Fibroblast of gingiva (primary cell): ENCODE measurements around the gene NOS1AP.
A peak's percentile ranks its signal among the peaks of the same experiment; 100 is the strongest.

Experiments
- DNase-seq: peaks from one replicate; pipeline ENCODE4 v3.0.0-alpha.2; 2011; ENCODE audit warnings: low read depth

Gene NOS1AP

DNA sequence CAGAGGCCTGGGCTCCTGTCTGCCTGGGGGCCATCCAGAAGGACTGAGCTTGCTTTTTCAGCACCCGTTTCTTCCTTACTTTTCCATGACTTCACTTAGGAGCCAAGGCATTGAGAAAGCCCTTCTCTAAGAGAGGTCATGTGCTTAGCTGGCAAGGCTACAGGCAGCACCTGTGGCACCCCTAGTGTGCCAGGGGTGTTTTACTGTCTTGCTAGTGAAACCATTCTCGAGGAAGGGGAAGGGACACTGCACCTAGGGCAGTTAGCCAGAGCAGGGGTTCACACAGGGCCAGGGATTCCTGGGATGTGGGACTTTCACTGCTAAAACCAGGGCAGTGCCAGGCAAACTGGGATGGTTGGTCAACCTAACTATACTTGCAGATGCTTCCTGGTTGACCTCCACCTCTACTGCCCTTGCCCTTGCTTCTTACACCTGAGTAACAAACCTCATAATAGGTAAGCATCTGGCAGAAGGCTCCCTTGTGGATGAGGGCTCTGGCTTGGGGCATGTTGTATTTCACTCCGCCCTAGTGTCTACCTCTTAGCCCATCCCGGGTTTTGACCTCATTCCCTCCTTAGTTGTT lies 69.2 kb downstream of the NOS1AP start:
- DNase-seq: no peak

DNA sequence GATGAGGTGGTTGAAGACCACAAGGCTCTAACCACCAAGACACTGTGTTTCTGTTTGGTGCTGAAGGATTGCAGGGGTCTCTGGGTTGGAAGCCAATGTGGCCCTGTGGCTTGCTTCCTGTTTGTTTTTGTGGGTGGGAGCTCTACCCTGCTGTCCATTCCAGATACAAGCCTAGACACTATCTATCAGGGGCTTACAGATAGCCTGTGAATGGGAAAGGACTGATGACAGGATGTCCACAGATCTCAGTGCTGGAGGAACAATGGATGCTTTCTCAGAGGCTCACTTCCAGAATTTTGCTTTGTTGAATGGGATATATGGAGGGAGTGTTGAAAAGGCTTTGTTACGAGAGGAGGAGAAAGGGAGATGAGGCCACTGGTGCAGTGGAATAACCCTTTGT lies 69.7 kb downstream of the NOS1AP start:
- no peak for DNase-seq

DNA sequence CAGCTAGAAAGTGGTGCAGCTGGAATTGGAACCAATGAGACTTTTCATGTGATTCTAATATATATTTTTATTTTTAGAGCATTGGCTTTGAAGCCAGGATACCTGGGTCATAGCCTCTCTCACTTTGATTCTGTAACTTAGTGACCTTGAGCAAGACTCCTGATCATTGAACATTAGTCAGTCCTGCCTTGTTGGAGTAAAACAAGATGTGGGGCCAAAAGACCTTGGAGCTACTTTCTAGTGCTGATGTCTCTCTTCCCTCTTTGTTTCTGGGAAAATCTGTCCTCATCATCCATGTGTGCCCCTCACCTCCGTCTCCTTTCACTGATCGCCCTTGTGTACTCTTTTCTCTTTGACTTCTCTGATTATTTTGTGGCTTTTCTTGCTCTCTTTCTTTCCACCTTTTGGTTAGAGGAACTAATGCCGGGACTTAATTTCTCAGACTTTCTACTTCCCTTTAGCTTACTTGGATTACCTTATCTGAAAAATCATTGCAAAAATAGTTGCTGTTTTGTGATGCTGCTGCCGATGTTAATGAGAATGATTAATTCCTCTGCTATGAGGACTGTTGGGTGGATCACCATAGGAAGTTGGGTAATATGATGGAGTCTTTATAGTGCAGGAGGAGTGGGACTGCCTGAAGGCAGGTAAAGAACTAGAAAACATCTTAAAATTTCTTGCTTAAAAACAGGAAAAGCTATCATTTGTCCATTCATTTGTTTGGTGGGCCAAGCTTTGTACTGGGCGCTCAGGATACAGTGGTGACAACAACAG lies 72.0 kb downstream of the NOS1AP start:
- peak; percentile 26 for DNase-seq

DNA sequence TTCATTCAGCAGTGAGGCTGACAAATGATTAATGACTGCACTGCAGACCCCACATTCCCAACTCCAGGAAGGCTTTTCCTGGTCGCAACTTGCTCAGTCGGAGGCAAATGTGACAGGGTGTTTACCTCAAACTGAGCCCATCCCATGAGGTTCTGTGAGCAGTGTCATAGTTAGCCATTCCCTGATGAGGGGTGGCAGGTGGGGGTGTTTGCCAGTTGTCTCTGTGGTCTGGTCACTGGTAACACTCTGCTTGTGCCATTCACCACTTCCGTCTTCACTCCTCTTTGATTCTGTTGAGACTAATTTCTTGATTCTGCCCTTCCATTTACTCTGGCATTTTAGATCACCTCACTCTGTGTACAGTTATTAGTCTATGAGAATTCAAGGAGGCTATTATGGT lies 73.5 kb downstream of the NOS1AP start:
- DNase-seq: no peak

DNA sequence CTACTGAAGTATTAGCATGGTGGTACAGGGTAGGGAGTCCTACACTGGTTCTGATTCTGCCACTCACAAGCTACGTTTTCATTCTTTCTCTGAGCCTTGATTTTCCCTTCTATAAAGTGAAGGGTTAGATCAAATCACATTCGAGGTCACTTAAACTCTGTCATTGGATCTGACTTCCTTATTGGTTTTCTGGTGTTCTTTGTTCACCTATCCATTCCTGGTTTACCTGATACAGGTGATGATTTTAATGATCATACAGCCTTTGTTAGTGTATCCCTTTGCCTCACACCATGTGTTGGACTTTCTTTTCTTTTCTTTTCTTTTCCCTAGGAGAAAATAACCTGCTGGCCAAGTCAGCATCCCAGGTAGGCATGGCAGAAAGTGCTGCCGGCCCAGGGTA lies 74.8 kb downstream of the NOS1AP start:
- no peak for DNase-seq

DNA sequence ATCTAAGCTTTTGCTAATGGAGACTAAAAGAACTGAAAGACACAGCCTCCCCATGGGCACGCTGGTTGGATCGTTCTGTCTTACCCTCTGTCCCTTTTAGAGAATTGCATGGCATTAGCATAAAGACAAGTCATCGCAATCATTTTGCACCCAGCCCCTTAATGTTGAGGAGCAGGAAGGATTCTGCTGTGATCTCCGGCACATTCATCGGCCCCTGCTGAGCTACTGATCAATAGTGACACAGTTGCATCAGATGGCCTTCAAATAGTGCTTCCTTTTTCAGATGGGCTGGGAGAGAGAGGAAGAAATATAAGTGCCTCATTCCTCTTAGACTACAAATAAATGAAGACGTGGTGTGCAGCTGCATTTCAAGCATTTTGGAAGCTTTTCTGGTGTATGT lies 75.4 kb downstream of the NOS1AP start:
- no peak for DNase-seq

DNA sequence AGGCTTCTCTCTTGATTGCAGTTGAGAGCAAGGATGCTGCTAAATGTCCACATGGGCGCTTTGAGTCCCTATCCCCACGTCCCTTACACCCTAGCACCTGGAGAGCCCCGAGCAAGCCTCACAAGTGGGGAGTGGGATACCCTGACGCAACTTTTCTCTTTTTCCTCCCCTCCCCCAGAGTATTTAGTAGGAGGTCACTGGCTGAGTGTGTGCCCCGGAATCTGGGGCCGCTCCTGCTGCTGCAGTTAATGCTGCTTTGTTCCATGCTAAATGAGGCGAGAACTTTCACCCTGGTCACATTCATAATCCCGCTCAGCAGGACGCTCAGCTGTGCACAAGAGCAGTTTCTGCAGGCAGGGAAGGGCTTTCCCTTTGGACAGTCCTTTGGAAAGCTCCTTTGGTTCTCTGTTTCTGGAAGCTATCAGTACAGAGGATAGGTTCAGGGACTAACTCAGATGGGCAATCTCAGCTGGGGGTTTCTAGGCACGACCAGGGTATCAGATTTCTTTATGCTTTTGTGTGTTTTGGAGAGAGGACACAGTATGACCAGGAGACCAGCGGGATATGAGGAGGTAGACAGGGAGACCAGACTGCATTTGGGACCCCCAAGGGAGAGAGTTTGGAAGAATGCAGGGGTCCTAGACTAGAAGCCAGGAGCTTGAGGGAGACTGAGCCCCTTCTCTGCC lies 75.9 kb downstream of the NOS1AP start:
- no peak for DNase-seq

DNA sequence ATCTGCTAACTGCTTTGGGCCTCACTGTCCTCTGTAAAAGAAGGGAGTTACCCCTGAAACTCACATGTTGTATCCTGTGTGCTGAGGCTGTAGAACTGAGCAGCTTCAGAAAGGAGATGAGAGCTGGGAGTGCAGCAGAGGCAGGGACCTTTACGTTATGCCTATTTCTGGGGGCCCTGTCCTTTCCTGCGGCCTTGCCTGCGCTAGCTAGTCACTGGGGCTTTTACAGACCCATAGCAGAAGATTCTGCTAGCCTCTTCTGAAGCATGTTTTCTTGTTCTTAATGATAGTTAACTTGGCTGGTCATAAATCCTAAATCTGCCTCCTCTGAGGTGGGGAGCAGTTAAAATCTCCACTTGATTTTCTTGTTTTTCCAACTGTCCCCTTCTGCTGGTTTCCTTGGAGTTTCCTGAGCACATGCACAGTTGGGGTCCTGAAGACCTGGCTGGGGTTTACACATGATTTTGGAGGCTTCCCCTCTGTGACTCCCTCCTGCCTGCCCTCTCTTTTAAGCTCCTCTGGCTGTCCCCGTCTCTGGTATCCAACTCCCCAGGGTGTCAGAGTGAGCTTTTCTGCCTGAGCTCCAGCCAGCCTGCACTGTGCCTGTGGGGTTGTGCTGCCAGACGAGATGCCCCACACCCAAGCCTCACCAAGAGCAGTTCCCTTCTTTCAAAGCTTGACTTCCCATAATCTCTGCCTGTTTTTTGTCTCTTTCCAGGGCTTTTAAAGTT lies 76.6 kb downstream of the NOS1AP start:
- no peak for DNase-seq

DNA sequence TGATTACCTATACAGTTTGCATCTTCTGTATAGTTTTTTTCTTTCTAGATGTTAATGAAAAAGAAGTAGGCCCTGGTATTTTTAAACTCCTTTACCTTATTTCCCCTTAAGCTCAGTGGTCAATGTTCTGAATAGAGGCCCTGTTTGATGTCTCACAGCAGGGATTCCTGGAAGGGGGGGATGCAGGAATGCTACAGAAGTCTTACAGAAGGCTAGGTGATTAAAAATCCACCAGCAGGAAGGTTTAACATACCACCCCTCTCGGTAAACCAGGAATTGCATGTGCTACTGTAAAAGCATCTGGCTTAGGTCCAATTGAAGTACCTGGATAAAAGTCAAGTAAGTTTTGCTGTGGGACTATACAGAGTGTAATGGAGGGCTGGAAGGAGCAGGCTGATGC lies 78.3 kb downstream of the NOS1AP start:
- no peak for DNase-seq

DNA sequence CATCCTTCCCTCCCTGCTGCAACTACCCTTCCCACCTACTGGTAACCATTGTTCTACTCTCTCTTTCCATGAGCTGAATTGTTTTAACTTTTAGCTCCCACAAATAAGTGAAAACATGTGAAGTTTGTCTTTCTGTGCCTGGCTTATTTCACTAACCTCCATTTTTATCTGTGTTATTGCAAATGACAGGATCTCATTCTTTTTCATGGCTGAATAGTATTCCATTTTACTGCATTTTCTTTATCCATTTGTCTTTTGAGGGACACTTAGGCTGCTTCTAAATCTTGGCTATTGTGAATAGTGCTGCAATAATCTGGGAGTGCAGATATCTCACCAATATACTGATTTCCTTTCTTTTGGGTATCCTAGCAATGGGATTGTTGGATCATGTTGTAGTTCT lies 80.6 kb downstream of the NOS1AP start:
- DNase-seq: no peak

DNA sequence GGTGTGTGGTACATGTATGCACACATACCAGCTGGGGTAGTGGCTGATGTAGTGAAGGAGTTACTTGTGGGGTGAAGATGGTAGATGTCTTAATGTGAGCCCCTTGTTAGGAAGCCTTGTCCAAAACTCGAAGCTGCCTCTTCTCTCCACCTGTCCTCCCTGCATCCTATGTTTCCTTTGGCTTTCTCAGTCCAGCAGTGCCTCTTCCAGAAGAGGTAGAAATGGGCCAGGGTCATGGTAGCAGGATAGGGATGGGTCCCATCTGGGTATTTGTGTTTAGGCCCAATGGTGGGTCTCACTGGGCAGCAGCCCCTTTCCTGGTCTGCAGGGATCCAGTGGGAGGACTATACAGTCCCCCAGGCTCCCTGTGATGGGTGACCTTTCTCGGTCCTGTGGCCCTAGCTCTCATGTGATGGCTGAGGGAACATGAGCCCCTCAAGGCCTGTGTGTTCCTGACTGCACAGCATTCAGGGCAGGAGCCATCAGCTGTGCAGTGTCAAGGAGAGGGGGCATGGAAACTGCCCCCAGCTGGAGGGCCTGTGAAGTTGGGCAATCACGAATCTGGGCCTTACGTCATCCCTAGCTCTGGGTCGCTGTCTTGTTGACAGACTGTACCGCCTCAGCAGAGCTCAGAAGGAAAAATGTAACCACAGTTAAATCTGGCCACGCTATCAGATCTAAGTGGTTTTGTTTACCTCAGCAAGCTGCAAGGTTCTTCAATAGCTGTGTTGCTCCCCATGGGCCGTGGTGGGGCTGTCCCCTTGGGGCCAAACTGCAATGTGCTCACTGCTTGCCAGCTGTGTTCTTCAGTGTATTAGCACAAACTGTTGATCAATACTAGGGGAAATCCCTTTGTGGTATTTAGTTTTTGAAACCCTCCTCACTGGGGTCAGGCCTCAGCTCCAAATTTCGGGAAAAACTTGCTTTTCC lies 82.7 kb downstream of the NOS1AP start:
- peak; percentile 21 for DNase-seq

DNA sequence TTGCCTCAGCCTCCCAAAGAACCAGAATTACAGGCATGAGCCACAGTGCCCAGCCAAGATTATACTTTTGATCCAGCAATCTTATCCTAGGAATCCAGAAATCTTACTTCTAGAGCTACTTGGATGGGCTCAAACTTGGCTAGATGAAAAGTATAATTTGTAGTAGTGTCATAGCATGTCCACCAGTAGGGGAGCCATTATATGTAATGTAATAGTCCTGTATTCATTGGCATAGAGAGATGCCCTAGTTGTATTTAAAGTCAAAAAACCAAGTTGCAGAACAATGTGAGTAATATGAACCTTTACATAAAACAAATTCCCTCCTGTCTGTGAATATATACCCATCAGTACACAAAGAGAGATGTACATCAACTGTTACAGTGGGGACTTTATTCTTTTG lies 83.9 kb downstream of the NOS1AP start:
- no peak for DNase-seq

DNA sequence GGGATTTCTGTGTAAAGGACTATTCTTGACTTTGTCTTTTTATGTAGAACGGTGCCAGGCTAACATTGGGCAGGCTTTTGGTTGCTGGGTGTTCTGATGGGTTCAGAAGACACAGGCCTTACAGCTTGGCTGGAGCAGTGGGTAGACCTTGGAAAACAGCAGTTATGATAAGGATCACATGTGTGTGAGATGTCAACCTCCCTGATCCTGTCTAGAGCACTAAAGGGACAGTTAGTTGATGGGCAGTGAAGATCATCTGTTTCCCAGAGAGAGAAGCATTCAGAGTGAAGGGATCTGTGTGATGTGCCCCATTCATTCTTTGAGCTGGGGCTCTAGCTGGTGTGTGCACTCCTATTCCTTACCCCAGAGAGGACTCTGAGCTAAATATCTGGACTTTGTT lies 88.0 kb downstream of the NOS1AP start:
- no peak for DNase-seq

DNA sequence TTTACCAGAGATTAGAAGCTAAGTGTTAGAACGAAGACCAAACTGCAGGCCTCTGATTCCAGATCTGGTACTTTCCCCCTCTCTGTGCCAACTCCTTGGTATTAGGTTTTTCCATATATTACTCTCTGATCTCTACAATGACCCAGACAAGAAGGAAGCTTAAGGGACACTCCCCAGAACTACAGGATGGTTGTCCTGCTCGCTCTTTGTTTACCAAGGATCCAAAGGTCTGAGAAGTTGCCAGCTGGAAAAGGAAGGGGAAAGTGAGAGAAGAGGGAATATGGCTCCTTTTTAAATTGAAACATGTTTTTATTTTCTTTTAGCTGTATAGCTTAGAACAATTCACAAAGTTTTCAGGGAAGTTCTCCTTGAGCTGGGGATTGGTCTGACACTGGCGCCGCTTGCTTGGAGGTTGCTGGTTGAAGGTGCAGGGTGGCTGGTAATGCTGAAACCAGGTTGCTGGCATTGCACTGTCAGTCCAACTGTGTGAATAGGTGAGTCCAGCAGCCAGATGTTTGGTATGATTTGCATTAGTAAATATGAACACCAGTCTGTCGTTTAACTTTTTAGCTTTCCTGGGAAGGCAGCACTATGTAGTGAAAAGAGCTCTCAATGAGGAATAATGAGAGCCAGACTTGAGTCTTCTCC lies 89.3 kb downstream of the NOS1AP start:
- DNase-seq: no peak

DNA sequence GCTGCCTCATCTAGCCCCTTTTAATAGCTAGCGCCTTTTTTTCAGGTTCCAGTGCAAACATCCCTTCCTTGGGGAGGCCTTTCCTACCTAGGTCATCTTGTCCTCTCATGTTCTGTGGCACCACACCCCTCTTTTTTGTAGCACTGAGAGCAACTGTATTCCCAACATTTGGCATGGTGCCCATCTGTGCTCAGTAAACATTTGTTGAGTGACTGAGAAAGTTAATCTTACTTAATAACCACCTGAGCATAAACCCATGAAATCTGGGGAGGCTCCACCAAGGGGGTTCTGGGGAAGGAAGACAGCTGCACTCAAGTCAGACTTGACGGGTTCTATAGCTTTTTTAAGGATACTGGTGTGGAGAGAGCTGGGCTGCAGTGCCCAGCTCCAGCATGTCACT lies 90.0 kb downstream of the NOS1AP start:
- no peak for DNase-seq

DNA sequence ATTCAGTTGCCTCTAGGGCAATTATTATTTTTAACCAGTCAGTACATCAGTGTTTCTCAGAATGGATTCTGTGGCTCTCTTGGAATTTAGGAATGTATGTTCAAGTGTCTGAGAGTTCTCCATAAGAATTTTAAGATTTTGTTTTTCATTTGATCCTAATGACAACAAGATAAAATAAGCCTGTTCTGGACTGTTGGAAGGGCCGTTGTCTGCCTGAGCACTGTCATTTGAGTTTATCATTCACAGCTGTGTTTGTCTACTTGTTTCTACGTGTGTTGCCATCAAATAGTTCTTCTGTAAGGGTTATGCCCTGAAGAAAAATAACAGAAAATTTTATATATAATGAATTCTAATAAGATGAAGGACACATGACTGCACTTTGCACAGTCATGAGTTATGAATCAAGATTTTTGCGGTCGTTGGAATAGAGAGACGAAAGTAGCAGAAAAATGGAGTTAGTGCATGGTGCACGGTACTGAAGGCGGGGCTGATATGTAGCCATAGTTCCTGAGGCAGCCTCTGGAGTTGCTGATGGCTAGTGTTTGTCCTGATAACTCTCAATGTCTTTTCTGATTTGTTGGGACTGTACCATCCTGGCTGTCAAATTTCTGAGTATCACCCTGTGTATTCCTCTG lies 92.5 kb downstream of the NOS1AP start:
- no peak for DNase-seq

DNA sequence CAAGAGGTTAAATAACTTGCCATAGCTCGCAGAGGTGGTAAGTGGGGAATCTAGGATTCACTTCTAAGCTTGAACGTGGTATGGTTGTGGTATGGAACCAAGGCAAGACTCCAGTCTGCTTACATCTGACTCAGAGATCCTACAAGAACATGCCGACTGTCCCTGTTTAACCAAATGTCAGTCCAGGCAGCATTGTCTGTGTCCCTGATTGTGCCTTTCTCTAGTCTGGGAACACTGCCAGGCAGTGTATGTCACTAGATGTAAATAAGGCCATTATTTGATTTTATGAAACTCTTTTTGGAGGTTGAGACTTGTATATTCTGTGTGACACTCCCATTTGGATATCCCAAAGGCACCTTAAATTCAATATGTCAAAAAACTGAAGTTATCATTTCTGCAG lies 96.0 kb downstream of the NOS1AP start:
- DNase-seq: no peak

DNA sequence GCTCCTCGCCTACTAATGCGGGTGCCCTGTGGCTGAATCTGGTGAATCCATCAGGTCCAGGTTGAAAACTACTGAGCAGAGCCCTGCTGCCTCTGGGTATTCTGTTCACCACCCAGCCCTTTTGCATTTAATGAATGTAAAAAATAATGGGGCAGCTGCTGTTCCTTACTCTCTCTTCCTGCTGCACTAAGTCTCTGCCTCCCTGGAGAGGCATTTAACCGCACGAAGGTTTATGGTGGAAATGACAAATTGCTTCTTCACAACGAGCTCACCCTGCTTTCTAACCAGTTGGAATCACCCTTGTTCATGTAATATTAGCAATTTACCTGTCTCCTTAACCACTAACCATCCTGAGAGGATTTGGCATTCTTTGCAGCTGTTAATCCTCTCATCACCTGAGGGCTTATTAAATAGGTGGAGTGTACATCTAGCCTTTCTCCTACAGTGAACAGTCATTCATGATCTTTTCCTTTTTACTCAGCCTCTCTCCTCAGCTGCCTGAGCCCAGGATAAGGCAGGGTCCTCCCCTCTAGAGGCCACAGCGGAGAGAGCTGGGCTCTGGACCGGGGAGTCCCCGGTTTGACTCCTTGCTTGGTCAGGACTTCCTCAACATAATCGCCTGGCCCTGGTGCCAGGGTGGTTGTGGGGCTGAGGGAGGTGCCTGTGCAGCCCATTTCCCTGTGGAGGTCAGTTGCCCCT lies 97.6 kb downstream of the NOS1AP start:
- DNase-seq: no peak

DNA sequence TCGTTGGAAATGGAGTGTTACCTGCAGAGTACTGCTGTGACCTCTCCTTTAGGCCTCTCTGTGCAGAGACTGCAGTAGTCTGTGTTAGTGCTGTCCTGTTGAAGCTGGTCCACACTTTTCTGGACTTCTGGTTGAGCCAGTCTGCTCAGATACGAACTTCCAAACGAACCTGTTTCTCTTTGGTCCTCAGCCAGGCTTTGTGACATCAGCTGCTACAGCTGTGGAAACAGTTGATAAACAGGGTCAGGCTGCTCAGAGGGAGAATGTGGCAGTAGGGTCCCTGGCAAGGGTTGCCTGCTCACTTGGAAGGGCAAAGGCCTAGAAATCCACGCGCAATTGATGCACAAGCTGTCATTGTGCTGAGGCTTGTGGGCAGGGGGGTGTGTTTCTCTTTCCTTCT lies 98.8 kb downstream of the NOS1AP start:
- DNase-seq: no peak
